Small intestine (tissue), 7 donors: ENCODE measurements around the gene GSTM2. TPM values are rescaled to one million over a fixed set of nuclear protein-coding genes. Genes with fewer than 3 reads are reported as not detected.

Source experiments
- DNase-seq, 2 donors: peaks; one replicate each; pipeline versions ENCODE4 v3.0.0 to v3.0.0-alpha.2; 2013
- FAIRE-seq: peaks from 2 replicates; lab custom pipeline; 2012; peaks lifted over from hg19 to GRCh38; lab: Jason Lieb, UNC
- H3K27ac ChIP-seq, 3 donors: one replicate each; pipeline ENCODE4 v1.5.1; 2013; ENCODE audit warnings: low read length in 2 of 3, mild to moderate bottlenecking in 2 of 3, control low read depth in 1 of 3, inconsistent platforms in 1 of 3, low read depth in 1 of 3, moderate library complexity in 1 of 3
- H3K27me3 ChIP-seq, 3 donors: one replicate each; pipeline ENCODE4 v1.6.1; 2013; ENCODE audit warnings: low read length in 3 of 3, inconsistent platforms in 1 of 3; ENCODE audit not compliant: control insufficient read depth in 3 of 3, insufficient read depth in 3 of 3
- H3K36me3 ChIP-seq, 3 donors: one replicate each; pipeline ENCODE4 v1.6.1; 2013; ENCODE audit warnings: low read length in 3 of 3, inconsistent platforms in 1 of 3, low read depth in 1 of 3, mild to moderate bottlenecking in 1 of 3, moderate library complexity in 1 of 3; ENCODE audit not compliant: control insufficient read depth in 3 of 3, insufficient read depth in 2 of 3
- H3K4me1 ChIP-seq, 3 donors: one replicate each; pipeline ENCODE4 v1.6.1; 2013; ENCODE audit warnings: low read length in 2 of 3, inconsistent platforms in 1 of 3, low read depth in 1 of 3, mild to moderate bottlenecking in 1 of 3, moderate library complexity in 1 of 3; ENCODE audit not compliant: control insufficient read depth in 3 of 3, insufficient read depth in 2 of 3
- H3K4me3 ChIP-seq, 3 donors: one replicate each; pipeline ENCODE4 v1.5.1; 2013; ENCODE audit warnings: low read length in 3 of 3, control low read depth in 1 of 3, inconsistent platforms in 1 of 3, low read depth in 1 of 3, mild to moderate bottlenecking in 1 of 3, moderate library complexity in 1 of 3
- H3K9me3 ChIP-seq, 2 donors: one replicate each; pipeline ENCODE4 v1.6.1; 2013; ENCODE audit warnings: low read depth in 1 of 2, low read length in 1 of 2; ENCODE audit not compliant: control insufficient read depth in 2 of 2, insufficient read depth in 1 of 2
- WGBS, 3 donors: extraction: QIAGEN DNeasy Blood & Tissue Kit; methylation state at CpG; one replicate each; pipeline ENCODE4 v1.1.7; 2013; 5-methylcytosine and 5-hydroxymethylcytosine counted together
- polyA plus RNA-seq, 4 donors: library from polyadenylated mRNA; stranded (reverse) in 3 of 4; unstranded in 1 of 4; fragments of 200-250 nt in 3 of 4; fragments of 120-200 nt in 1 of 4; gene quantifications; one replicate each; pipeline versions ENCODE4 v1.2.1 to v1.2.3, GENCODE V29; 2013
- donor health status: healthy with polysubstance abuse.
- donor health status: control.
- donor health status: control.
- donor health status: Bipolar disorder and iron deficiency.
- donor health status: healthy.

The GSTM2 gene
- polyA plus RNA-seq, 4 donors: 29.4 to 170 (median 54.2) TPM

DNA sequence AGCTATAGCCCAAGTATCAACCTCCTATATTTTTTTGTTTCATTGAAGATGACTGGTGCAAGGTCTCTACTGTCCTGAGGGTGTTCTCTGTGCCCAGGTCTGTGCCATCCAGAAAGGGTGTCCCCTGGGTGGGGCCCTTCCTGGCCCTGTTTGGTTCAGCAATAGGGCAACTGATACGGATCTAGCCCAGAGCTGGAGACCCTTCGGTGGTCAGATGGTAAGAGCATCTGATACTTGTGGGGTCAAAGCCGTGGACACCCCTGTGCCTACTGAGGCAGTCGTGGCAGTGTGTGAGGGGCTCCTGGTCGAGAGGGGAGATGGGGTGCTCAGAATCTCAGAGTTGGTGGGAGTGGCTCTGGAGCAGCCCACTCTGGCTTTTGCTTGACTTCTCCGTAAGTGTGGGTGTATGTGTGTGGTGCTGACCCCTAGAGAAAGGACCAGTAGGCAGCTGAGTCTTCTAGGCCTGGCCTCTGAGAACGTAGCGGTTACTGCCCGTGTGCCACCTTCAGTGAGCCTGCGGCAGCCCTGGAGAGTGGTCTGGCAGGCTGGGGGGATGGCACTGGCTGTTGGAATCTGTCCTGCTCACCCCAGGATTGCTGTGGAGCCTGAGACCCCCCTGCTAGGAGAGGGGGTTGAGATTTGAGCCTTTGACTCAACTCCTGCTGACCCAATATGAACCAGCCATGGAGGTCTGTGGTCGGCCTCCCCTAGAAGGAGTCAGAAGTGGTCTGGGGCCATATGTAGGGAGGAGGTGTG, 45.5 kb upstream of the GSTM2 start:
- Histone ChIP-seq H3K4me1 (peaks cover 4 to 31% (median 12%) of the 10 kb centered on the region in 3 donors), H3K36me3 (peaks cover 2 to 55% (median 5%) of the 10 kb centered on the region in 3 donors), H3K9me3 (no peaks in the 10 kb centered on the region), H3K27ac (no peak overlapping the region), H3K27me3 (no peaks in the 10 kb centered on the region), H3K4me3 (no peak overlapping the region)
- no peak for FAIRE-seq
- DNase-seq: no peak
- WGBS, 3 donors: 77 to 83% (median 79%) methylated on average over 11 of the region's 11 CpGs

DNA sequence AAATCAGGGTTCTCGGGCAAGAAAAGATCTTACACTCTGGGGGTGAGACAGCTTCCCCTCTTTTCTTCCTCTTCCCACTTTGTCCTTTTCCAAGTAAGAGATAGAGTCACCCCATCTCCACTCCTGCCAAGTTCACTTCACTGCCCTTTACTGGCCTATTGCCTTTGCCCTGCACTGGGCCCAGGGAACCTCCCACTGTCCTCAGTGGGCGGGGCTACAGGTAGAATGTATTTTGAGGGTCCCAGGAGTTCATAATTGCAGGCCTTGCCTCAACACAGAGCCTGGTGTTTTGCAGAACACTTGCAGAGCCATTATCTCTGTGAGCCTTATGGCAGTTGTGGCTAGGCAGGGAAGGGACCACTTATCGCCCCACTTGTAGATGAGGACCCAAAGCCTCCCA, 45.0 kb upstream of the GSTM2 start:
- Histone ChIP-seq H3K4me3 (no peak overlapping the region), H3K9me3 (no peaks in the 10 kb centered on the region), H3K27me3 (no peaks in the 10 kb centered on the region), H3K36me3 (peaks cover 6 to 61% (median 9%) of the 10 kb centered on the region in 3 donors), H3K4me1 (peaks cover 4 to 27% (median 7%) of the 10 kb centered on the region in 3 donors), H3K27ac (no peak overlapping the region)
- 81 to 87% (median 85%) methylated on average over 3 of the region's 3 CpGs for WGBS, 3 donors
- no peak for FAIRE-seq
- no peak for DNase-seq

DNA sequence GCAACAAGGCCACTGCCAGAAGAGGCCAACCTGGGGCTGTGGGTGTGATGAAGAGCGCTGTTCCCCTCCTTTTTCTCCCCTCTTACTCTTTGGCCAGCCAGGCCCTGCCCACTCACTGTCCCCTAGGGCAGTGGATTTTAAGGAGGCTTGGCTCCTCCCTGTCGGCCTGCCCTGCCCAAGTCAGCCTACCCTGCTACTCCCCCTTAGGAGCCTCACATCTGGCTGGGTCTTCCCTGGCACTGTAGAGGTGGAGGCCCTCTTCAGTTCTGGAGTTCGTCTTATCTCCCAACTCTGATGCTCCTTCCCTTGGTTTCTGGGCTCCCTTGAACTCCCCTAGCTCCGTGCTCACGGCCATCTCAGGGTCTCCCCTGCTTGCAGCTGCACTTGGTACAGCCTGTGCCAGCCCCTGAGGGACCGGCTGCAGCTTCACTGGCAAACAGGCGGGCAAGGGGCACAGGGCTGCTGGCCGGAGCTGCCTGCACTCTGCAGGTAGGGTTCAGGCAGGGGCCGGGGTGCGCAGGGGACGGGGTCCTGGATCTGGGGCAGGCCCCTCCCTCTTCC, 44.2 kb upstream of the GSTM2 start:
- Histone ChIP-seq H3K27ac (no peak overlapping the region), H3K4me1 (peaks cover 4 to 27% (median 7%) of the 10 kb centered on the region in 3 donors), H3K9me3 (no peaks in the 10 kb centered on the region), H3K4me3 (no peak overlapping the region), H3K36me3 (peaks cover 7 to 69% (median 9%) of the 10 kb centered on the region in 3 donors), H3K27me3 (no peaks in the 10 kb centered on the region)
- no peak for FAIRE-seq
- DNase-seq: no peak
- 49 to 65% (median 59%) methylated on average over 11 of the region's 11 CpGs for WGBS, 3 donors

DNA sequence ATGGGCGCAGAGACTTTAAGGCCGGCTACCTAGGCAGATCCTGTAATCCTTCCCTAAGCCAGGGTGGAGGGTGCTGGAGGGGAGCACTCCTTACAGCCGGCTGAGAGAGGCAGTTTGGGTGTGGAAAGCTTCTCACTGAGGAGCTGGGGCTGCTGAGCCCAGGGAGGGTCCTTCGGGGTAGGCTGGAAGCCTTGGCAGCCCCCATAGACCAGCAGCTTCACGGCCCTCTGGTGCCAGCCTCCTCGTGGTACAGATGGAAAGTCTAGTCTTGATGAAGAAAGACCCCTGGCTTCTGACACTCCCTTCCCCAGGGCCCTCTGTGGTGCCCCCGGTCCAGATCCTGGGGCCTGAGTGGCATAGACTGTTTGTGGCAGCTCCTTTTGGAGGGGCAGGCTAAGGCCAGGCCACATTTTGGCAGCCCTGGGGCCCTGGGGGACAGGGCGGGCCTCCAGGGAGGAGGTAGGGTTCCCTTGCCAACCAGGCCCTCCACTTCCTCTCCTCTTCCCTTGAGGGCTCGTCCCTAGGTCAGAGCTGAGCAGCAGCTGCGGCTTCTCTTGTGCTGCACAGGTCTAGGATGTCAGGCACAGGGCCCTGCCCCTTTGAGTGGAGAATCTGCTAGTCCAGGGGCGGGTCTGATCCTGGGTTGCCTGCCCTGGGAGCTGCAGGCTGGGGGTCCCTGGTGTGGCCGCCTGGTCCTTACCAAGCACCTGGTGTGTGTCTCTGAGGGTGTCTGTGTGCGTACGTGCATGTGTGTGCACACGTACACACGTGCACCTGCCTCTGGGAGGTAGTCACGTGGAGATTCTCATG, 43.5 kb upstream of the GSTM2 start:
- peaks cover 4 to 22% (median 7%) of the 10 kb centered on the region in 3 donors for H3K4me1 ChIP-seq
- H3K27ac ChIP-seq: peak overlapping the region in 1 of 3 donors; percentile 3

DNA sequence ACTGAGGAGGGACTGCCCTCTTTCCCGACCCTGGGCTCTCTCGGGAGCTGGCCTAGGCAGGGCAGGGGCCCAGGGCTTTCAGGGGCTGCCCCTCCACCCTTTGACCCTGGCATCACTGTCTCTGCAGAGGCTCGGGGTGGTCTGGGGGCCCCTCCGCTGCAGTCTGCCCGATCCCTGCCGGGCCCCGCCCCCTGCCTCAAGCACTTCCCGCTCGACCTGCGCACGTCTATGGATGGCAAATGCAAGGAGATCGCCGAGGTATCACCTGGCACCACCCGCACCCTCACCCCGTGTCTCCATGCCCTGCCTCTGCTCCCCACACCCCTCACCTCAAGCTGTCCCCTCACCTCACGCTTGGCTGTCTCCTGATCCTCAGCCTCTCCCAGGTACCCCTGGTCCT, 42.7 kb upstream of the GSTM2 start:
- DNase-seq (no peak), FAIRE-seq (no peak)
- Histone ChIP-seq H3K27me3 (no peaks in the 10 kb centered on the region), H3K4me3 (no peak overlapping the region), H3K4me1 (peaks cover 4 to 21% (median 7%) of the 10 kb centered on the region in 3 donors), H3K9me3 (no peaks in the 10 kb centered on the region), H3K27ac (no peak overlapping the region), H3K36me3 (peaks cover 8 to 84% (median 12%) of the 10 kb centered on the region in 3 donors)
- 83 to 88% (median 84%) methylated on average over 16 of the region's 16 CpGs for WGBS, 3 donors

More for the DNA sequence above, 43.5 kb upstream of the GSTM2 start:
- H3K27me3 ChIP-seq: no peaks in the 10 kb centered on the region
- H3K9me3 ChIP-seq: no peaks in the 10 kb centered on the region
- WGBS, 3 donors: 67 to 78% (median 75%) methylated on average over 17 of the region's 17 CpGs
- DNase-seq: no peak
- FAIRE-seq: no peak
- H3K4me3 ChIP-seq: no peak overlapping the region
- peaks cover 7 to 76% (median 12%) of the 10 kb centered on the region in 3 donors for H3K36me3 ChIP-seq

DNA sequence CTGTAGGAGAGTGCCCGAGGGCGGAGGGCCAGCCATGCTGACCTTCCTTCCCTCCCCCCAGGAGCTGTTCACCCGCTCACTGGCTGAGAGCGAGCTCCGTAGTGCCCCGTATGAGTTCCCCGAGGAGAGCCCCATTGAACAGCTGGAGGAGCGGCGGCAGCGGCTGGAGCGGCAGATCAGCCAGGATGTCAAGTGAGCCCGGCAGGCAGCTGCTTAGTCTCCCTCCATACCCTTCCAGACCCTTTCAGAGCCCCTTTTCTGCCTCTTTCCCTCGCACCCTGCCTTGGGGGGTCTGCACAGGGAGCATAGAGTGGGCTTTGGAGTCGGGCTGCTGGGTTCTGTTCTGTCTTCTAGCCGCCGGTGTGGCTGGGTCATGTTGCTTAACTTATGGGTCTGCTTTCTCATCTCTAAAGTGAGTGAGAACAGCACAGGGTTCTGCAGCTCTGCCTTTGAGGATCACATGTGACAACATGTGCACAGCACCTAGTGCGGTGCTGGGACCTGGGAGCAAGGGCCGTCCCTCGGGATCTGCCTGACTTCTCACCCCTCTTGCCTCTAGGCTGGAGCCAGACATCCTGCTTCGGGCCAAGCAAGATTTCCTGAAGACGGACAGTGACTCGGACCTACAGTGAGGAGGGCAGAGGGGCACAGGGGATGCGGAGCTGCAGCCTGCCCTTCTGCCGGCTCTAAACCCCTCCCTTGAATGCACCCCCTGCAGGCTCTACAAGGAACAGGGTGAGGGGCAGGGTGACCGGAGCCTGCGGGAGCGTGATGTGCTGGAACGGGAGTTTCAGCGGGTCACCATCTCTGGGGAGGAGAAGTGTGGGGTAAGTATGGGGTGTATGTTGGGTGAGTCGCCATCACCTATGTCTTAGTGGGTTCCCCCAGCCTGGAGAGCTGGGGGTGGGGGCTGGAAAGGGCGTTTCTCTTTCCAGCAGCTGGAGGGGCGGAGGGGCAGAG, 42.0 kb upstream of the GSTM2 start:
- WGBS, 3 donors: 79 to 87% (median 86%) methylated on average over 32 of the region's 32 CpGs
- DNase-seq (no peak), FAIRE-seq (no peak)
- Histone ChIP-seq H3K4me3 (no peak overlapping the region), H3K4me1 (peaks cover 4 to 21% (median 7%) of the 10 kb centered on the region in 3 donors), H3K27me3 (no peaks in the 10 kb centered on the region), H3K36me3 (peaks cover 11 to 90% (median 13%) of the 10 kb centered on the region in 3 donors), H3K27ac (no peak overlapping the region), H3K9me3 (no peaks in the 10 kb centered on the region)

DNA sequence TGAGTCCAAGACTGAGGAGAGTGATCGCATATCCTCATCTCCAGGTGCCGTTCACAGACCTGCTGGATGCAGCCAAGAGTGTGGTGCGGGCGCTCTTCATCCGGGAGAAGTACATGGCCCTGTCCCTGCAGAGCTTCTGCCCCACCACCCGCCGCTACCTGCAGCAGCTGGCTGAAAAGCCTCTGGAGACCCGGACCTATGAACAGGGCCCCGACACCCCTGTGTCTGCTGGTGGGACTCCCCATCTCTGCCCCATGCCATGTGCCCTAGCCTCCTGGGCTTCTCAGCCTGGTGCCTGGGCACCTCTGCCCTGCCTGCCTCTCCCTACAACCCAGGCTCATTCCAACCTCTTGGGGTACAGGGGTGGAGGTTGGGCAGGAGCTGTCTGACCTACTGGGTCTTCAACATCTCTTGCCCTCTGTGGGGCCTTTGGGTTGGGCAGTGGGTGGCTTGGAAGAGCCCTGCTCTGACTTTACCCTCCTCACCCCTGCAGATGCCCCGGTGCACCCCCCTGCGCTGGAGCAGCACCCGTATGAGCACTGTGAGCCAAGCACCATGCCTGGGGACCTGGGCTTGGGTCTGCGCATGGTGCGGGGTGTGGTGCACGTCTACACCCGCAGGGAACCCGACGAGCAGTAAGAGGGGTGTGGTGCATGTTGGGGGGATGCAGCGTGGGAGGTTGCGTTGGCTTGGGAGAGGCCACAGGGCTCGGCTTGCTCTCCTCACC, 41.0 kb upstream of the GSTM2 start:
- WGBS, 3 donors: 92 to 95% (median 92%) methylated on average over 19 to 21 of the region's 21 CpGs
- Histone ChIP-seq H3K27ac (no peak overlapping the region), H3K36me3 (peaks cover 13 to 93% (median 14%) of the 10 kb centered on the region in 3 donors), H3K27me3 (no peaks in the 10 kb centered on the region), H3K9me3 (no peaks in the 10 kb centered on the region), H3K4me3 (no peak overlapping the region), H3K4me1 (peaks cover 4 to 15% (median 6%) of the 10 kb centered on the region in 3 donors)
- no peak for FAIRE-seq
- DNase-seq: no peak
